IMR-90 (cell line): ENCODE measurements around the gene AFTPH. TPM values are rescaled to one million over a fixed set of nuclear protein-coding genes. Genes with fewer than 3 reads are reported as not detected.

Experiments
- ATAC-seq: fragments of 200-7000 bp; cut with Tn5 transposase; 2 replicates; pipeline ENCODE4 v1.9.1; 2020; ENCODE audit warnings: low read depth, mild to moderate bottlenecking, moderate library complexity
- BruUV-seq: library from RNA; stranded (reverse); fragments of 400-500 nt; replicated peaks from 2 replicates; lab custom pipeline; 2021; lab: Mats Ljungman, UMichigan
- CTCF ChIA-PET: fragments of 300-600 bp; formaldehyde crosslinking; extraction: SDS; loops from one replicate; lab custom pipeline; 2021; ENCODE audit warnings: antibody characterized with exemption; lab: Yijun Ruan, JAX
- POLR2A ChIA-PET: fragments of 300-600 bp; sonication (Branson Sonifier 250); formaldehyde crosslinking; loops from one replicate; lab custom pipeline; 2022; ENCODE audit warnings: antibody characterized with exemption; ENCODE audit not compliant: unreplicated experiment; lab: Charles Lee
- DNase-seq: peaks from one replicate; pipeline ENCODE4 v3.0.0; 2013
- H2AFZ ChIP-seq: replicated peaks from 2 replicates; pipeline ENCODE3; 2013; ENCODE audit warnings: low read length, mild to moderate bottlenecking; ENCODE audit not compliant: poor library complexity
- H2AK5ac ChIP-seq: 2 replicates; pipeline ENCODE4 v1.6.1; 2013; ENCODE audit warnings: low read depth, low read length, inconsistent platforms
- H2AK9ac ChIP-seq: replicated peaks from 2 replicates; pipeline ENCODE3; 2013; ENCODE audit warnings: mild to moderate bottlenecking, low read depth, low read length, moderate library complexity; ENCODE audit not compliant: poor library complexity
- H2BK120ac ChIP-seq: 2 replicates; pipeline ENCODE4 v1.6.1; 2013; ENCODE audit warnings: low read depth, low read length, inconsistent platforms
- H2BK15ac ChIP-seq: 3 replicates; pipeline ENCODE4 v1.6.1; 2013; ENCODE audit warnings: low read depth, low read length, inconsistent platforms
- H2BK20ac ChIP-seq: 2 replicates; pipeline ENCODE4 v1.6.1; 2013; ENCODE audit warnings: low read depth, mild to moderate bottlenecking, inconsistent platforms, low read length, moderate library complexity
- H2BK5ac ChIP-seq: 2 replicates; pipeline ENCODE4 v1.6.1; 2013; ENCODE audit warnings: mild to moderate bottlenecking, low read depth, low read length, inconsistent platforms; ENCODE audit not compliant: poor library complexity, severe bottlenecking
- H3K14ac ChIP-seq: replicated peaks from 2 replicates; pipeline ENCODE4 v1.6.1; 2013; ENCODE audit warnings: low read depth, low read length, inconsistent platforms
- H3K18ac ChIP-seq: 2 replicates; pipeline ENCODE4 v1.6.1; 2013; ENCODE audit warnings: low read depth, low read length, control low read depth
- H3K23ac ChIP-seq: 2 replicates; pipeline ENCODE4 v1.6.1; 2013; ENCODE audit warnings: low read depth, low read length, inconsistent platforms
- H3K27ac ChIP-seq: 2 replicates; pipeline ENCODE4 v1.5.1; 2013; ENCODE audit warnings: mild to moderate bottlenecking, control low read depth, low read length; ENCODE audit not compliant: insufficient read depth
- H3K27me3 ChIP-seq: 2 replicates; pipeline ENCODE4 v1.6.1; 2013; ENCODE audit warnings: low read length; ENCODE audit not compliant: control insufficient read depth, insufficient read depth
- H3K36me3 ChIP-seq: 2 replicates; pipeline ENCODE4 v1.6.1; 2013; ENCODE audit warnings: low read length, mixed read lengths; ENCODE audit not compliant: control insufficient read depth, insufficient read depth
- H3K4ac ChIP-seq: 2 replicates; pipeline ENCODE4 v1.6.1; 2013; ENCODE audit warnings: low read depth, low read length, inconsistent platforms
- H3K4me1 ChIP-seq: 2 replicates; pipeline ENCODE4 v1.6.1; 2013; ENCODE audit warnings: low read length, mixed read lengths; ENCODE audit not compliant: control insufficient read depth, insufficient read depth
- H3K4me2 ChIP-seq: 2 replicates; pipeline ENCODE4 v1.6.1; 2013; ENCODE audit warnings: low read depth, mild to moderate bottlenecking, control low read depth, low read length, moderate library complexity
- H3K4me3 ChIP-seq: 2 replicates; pipeline ENCODE4 v1.5.1; 2013; ENCODE audit warnings: low read depth, mild to moderate bottlenecking, control low read depth, low read length, moderate library complexity; ENCODE audit not compliant: insufficient read depth
- H3K56ac ChIP-seq: 2 replicates; pipeline ENCODE4 v1.6.1; 2013; ENCODE audit warnings: low read length, inconsistent platforms; ENCODE audit not compliant: insufficient read depth; ENCODE audit errors: extremely low read depth
- H3K79me1 ChIP-seq, 2 experiments: 2 replicates each; pipeline ENCODE4 v1.6.1; 2013; ENCODE audit warnings: low read length in 2 of 2, inconsistent platforms in 1 of 2, low read depth in 1 of 2
- H3K9ac ChIP-seq: 2 replicates; pipeline ENCODE4 v1.6.1; 2013; ENCODE audit warnings: low read depth, low read length, control low read depth
- H3K9me1 ChIP-seq: 2 replicates; pipeline ENCODE4 v1.6.1; 2013; ENCODE audit warnings: low read length, inconsistent platforms; ENCODE audit not compliant: insufficient read depth
- H3K9me3 ChIP-seq: 2 replicates; pipeline ENCODE4 v1.6.1; 2013; ENCODE audit warnings: low read length; ENCODE audit not compliant: control insufficient read depth, insufficient read depth
- H4K20me1 ChIP-seq: 2 replicates; pipeline ENCODE4 v1.6.1; 2013; ENCODE audit warnings: low read length, inconsistent platforms; ENCODE audit not compliant: insufficient read depth
- H4K5ac ChIP-seq: 2 replicates; pipeline ENCODE4 v1.6.1; 2013; ENCODE audit warnings: mild to moderate bottlenecking, low read depth, low read length, control low read depth
- H4K8ac ChIP-seq, 2 experiments: 2 replicates each; pipeline ENCODE4 v1.6.1; 2013; ENCODE audit warnings: low read depth in 2 of 2, low read length in 2 of 2, control low read depth in 1 of 2, inconsistent platforms in 1 of 2
- H4K91ac ChIP-seq: 2 replicates; pipeline ENCODE4 v1.6.1; 2013; ENCODE audit warnings: low read depth, low read length, inconsistent platforms; ENCODE audit not compliant: insufficient read depth
- BHLHE40 ChIP-seq: fragments of 150-350 bp; IDR thresholded peaks from 2 replicates; pipeline ENCODE4 v1.6.1; 2016; ENCODE audit warnings: mild to moderate bottlenecking, low read depth, low read length
- CEBPB ChIP-seq: IDR thresholded peaks from 2 replicates; pipeline ENCODE4 v1.6.1; 2012; ENCODE audit warnings: low read depth, low read length, improper control_type of control experiment
- CHD1 ChIP-seq: IDR thresholded peaks from 2 replicates; pipeline ENCODE4 v1.6.1; 2012; ENCODE audit warnings: low read depth, low read length, improper control_type of control experiment
- CTCF ChIP-seq: conservative IDR thresholded peaks from 2 replicates; pipeline ENCODE4 v1.5.1; 2012; ENCODE audit warnings: mild to moderate bottlenecking, low read depth, low read length, improper control_type of control experiment
- ELK1 ChIP-seq: fragments of 150-350 bp; IDR thresholded peaks from 2 replicates; pipeline ENCODE4 v1.6.1; 2016; ENCODE audit warnings: low read depth, mild to moderate bottlenecking, low read length, moderate library complexity, borderline replicate concordance
- FOS ChIP-seq: fragments of 150-350 bp; IDR thresholded peaks from 2 replicates; pipeline ENCODE4 v1.6.1; 2016; ENCODE audit warnings: low read depth, low read length
- MAFK ChIP-seq: IDR thresholded peaks from 2 replicates; pipeline ENCODE4 v1.6.1; 2012; ENCODE audit warnings: low read depth, low read length, improper control_type of control experiment
- MAZ ChIP-seq: IDR thresholded peaks from 2 replicates; pipeline ENCODE4 v1.6.1; 2012; ENCODE audit warnings: low read depth, mild to moderate bottlenecking, low read length, improper control_type of control experiment, moderate library complexity, borderline replicate concordance
- MXI1 ChIP-seq: IDR thresholded peaks from 2 replicates; pipeline ENCODE4 v1.6.1; 2012; ENCODE audit warnings: low read depth, mild to moderate bottlenecking, low read length, moderate library complexity, borderline replicate concordance
- NFE2L2 ChIP-seq: fragments of 150-350 bp; IDR thresholded peaks from 2 replicates; pipeline ENCODE4 v1.6.1; 2016; ENCODE audit warnings: low read depth, mild to moderate bottlenecking, low read length
- POLR2A ChIP-seq: IDR thresholded peaks from 2 replicates; pipeline ENCODE4 v1.6.1; 2012; ENCODE audit warnings: mild to moderate bottlenecking, low read depth, low read length
- RAD21 ChIP-seq: IDR thresholded peaks from 2 replicates; pipeline ENCODE4 v1.6.1; 2012; ENCODE audit warnings: low read length, improper control_type of control experiment
- RCOR1 ChIP-seq: IDR thresholded peaks from 2 replicates; pipeline ENCODE4 v1.6.1; 2012; ENCODE audit warnings: mild to moderate bottlenecking, low read length, improper control_type of control experiment; ENCODE audit not compliant: insufficient replicate concordance
- RFX5 ChIP-seq: IDR thresholded peaks from 2 replicates; pipeline ENCODE4 v1.8.0; 2012; ENCODE audit warnings: low read depth, mild to moderate bottlenecking, low read length, moderate library complexity
- SMC3 ChIP-seq: fragments of 150-350 bp; IDR thresholded peaks from 2 replicates; pipeline ENCODE4 v1.6.1; 2016; ENCODE audit warnings: low read depth, mild to moderate bottlenecking, antibody characterized with exemption, low read length, moderate library complexity
- USF2 ChIP-seq: fragments of 150-350 bp; IDR thresholded peaks from 2 replicates; pipeline ENCODE4 v1.6.1; 2017; ENCODE audit warnings: mild to moderate bottlenecking, antibody characterized with exemption, low read length, low read depth
- WGBS, 2 experiments: methylation state at CpG; one replicate each; pipeline versions ENCODE4 v1.1.5 to v1.1.7; 2013; ENCODE audit warnings: missing lambda C conversion rate in 2 of 2; ENCODE audit not compliant: insufficient read length in 1 of 2; ENCODE audit errors: extremely low coverage in 2 of 2; 5-methylcytosine and 5-hydroxymethylcytosine counted together
- dilution Hi-C: fragments of 300-500 bp; cut with HindIII; formaldehyde crosslinking; loops from one replicate; pipeline ENCODE4 v1.14.3; 2018; ENCODE audit warnings: low sequenced_read_pairs; ENCODE audit not compliant: unreplicated experiment
- in situ Hi-C: fragments of 300-500 bp; cut with MboI; formaldehyde crosslinking; loops from 3 replicates; pipeline ENCODE4 v1.14.3; 2019; ENCODE audit warnings: low sequenced_read_pairs, inconsistent platforms, mixed read lengths
- intact Hi-C: fragments of 100-400 bp; cut with micrococcal nuclease; formaldehyde crosslinking; loops from 2 replicates; pipeline ENCODE4 v1.10.0; 2022
- polyA plus RNA-seq, 3 experiments: library from polyadenylated mRNA; depleted of rRNA; stranded (reverse); fragments of >200 nt; gene quantifications; 2 replicates each; pipeline ENCODE4 v1.2.3, GENCODE V29; 2012; ENCODE audit warnings: low replicate concordance in 1 of 3
- total RNA-seq: library from RNA; depleted of rRNA; stranded (reverse); fragments of >200 nt; gene quantifications from 2 replicates; pipeline ENCODE4 v1.2.3, GENCODE V29; 2012

The AFTPH gene
- total and polyA plus RNA-seq, 2 of the 4 experiments (the other 2 are of a cell fraction) = 9.4 to 19.9 TPM

- ChIA-PET POLR2A (no interaction called here), CTCF (interaction anchor here (1.7 kb wide), 1 partner anchor 155 kb away, joined by 9 read pairs; no protein-coding TSS in a partner anchor)
- DNase-seq = no peak
- Histone ChIP-seq H2AK9ac (no peak overlapping the region), H2BK20ac (no peak overlapping the region), H3K18ac (no peak overlapping the region), H2BK15ac (no peak overlapping the region), H3K4me3 (no peak overlapping the region), H3K56ac (no peak overlapping the region), H2BK5ac (no peak overlapping the region), H4K20me1 (no peaks in the 10 kb centered on the region), H2AFZ (no peak overlapping the region), H3K9me1 (no peaks in the 10 kb centered on the region), H4K5ac (no peak overlapping the region), H3K9ac (no peak overlapping the region), H3K36me3 (no peaks in the 10 kb centered on the region), H3K79me1 (no peaks in the 10 kb centered on the region), H4K91ac (no peak overlapping the region), H3K4ac (no peak overlapping the region), H2BK120ac (no peak overlapping the region), H3K9me3 (no peaks in the 10 kb centered on the region; the same call in 1 of the 2 replicates), H3K4me2 (no peak overlapping the region), H3K27me3 (peaks cover 52% of the 10 kb centered on the region), H3K27ac (no peak overlapping the region), H3K4me1 (no peaks in the 10 kb centered on the region), H3K23ac (no peak overlapping the region), H4K8ac (no peak overlapping the region), H3K14ac (no peak overlapping the region), H2AK5ac (no peak overlapping the region)
- dilution Hi-C loops (no loop called here), intact Hi-C loops (no loop called here), in situ Hi-C loops (loop anchor here (5.0 kb wide), 2 partner anchors 154 to 434 kb away; no protein-coding TSS in a partner anchor)
- no peak for TF ChIP-seq CHD1
- TF ChIP-seq CEBPB = no peak
- no peak for TF ChIP-seq RCOR1
- TF ChIP-seq USF2 = no peak
- no peak for TF ChIP-seq NFE2L2
- TF ChIP-seq BHLHE40 = no peak
- TF ChIP-seq FOS = no peak
- no peak for TF ChIP-seq SMC3
- TF ChIP-seq RAD21 = no peak
- TF ChIP-seq ELK1 = no peak
- no peak for TF ChIP-seq MAZ
- no peak for TF ChIP-seq POLR2A
- no peak for TF ChIP-seq MXI1
- TF ChIP-seq MAFK = no peak
- no peak for TF ChIP-seq RFX5
- no peak for TF ChIP-seq CTCF
- 20% methylated on average over 1 of the region's 8 CpGs; no CpG with 5 or more reads in 1 of the 2 experiments for WGBS, 2 experiments
- no TSS peak for BruUV-seq
- ATAC-seq = no peak
Observed at GRCh38 chr2:64485961-64486360, 38.2 kb upstream of the AFTPH start.
